ENCODE results near the gene PLEKHA8.

The PLEKHA8 gene

GRCh38 chr7:30028216-30028748 lies at the start of gene PLEKHA8:
TSS of gene PLEKHA8 (plus strand) at chr7:30028412. CDS start at chr7:30028763, 351 bp downstream.
- DNase-seq = peak; percentile 87

- DNase-seq = no peak
These were observed 48.1 kb upstream of the PLEKHA8 start for GRCh38 chr7:29980151-29980550.

GRCh38 chr7:29987083-29987482 lies 41.1 kb upstream of the PLEKHA8 start:
- no peak for DNase-seq

- no peak for DNase-seq
These were observed 40.3 kb upstream of the PLEKHA8 start for GRCh38 chr7:29987811-29988317.

GRCh38 chr7:29988424-29989256 lies 39.6 kb upstream of the PLEKHA8 start:
- DNase-seq = no peak

- DNase-seq = no peak
These were observed 38.8 kb upstream of the PLEKHA8 start, which contains the start of gene SCRN1 for GRCh38 chr7:29989257-29989995. TSS of gene SCRN1 (minus strand) at chr7:29989801. CDS start at chr7:29969067, 20,734 bp downstream.

- no peak for DNase-seq
These were observed 37.3 kb upstream of the PLEKHA8 start for GRCh38 chr7:29990931-29991330.

- no peak for DNase-seq
These were observed 36.3 kb upstream of the PLEKHA8 start for GRCh38 chr7:29991937-29992336.

GRCh38 chr7:29993140-29993539 lies 35.1 kb upstream of the PLEKHA8 start:
- no peak for DNase-seq

- DNase-seq = no peak
These were observed 32.6 kb upstream of the PLEKHA8 start for GRCh38 chr7:29995652-29996051.

- no peak for DNase-seq
These were observed 31.9 kb upstream of the PLEKHA8 start for GRCh38 chr7:29996321-29996720.

GRCh38 chr7:29998489-29998888 lies 29.7 kb upstream of the PLEKHA8 start:
- DNase-seq = no peak

- no peak for DNase-seq
These were observed 26.2 kb upstream of the PLEKHA8 start for GRCh38 chr7:30001998-30002397.

- no peak for DNase-seq
These were observed 25.1 kb upstream of the PLEKHA8 start for GRCh38 chr7:30003098-30003497.

GRCh38 chr7:30005464-30005863 lies 22.7 kb upstream of the PLEKHA8 start:
- no peak for DNase-seq

- DNase-seq = no peak
These were observed 18.2 kb upstream of the PLEKHA8 start for GRCh38 chr7:30010021-30010420.

- no peak for DNase-seq
These were observed 15.5 kb upstream of the PLEKHA8 start for GRCh38 chr7:30012757-30013156.

- DNase-seq = no peak
These were observed 9.8 kb upstream of the PLEKHA8 start for GRCh38 chr7:30018451-30018850.

- no peak for DNase-seq
These were observed 8.8 kb upstream of the PLEKHA8 start for GRCh38 chr7:30019387-30019786.

- no peak for DNase-seq
These were observed 8.3 kb upstream of the PLEKHA8 start for GRCh38 chr7:30019960-30020359.

- no peak for DNase-seq
These were observed 7.7 kb upstream of the PLEKHA8 start for GRCh38 chr7:30020535-30020934.

- no peak for DNase-seq
These were observed 5.2 kb upstream of the PLEKHA8 start for GRCh38 chr7:30022991-30023390.

GRCh38 chr7:30023524-30023923 lies 4.7 kb upstream of the PLEKHA8 start:
- DNase-seq = no peak
